Liver (tissue), 9 donors: ENCODE results near the gene RPS23. TPM values are rescaled to one million over a fixed set of nuclear protein-coding genes. Genes with fewer than 3 reads are reported as not detected.
"Not testable (repeated sequence)": the region's sequence is repeated elsewhere in the genome, so short reads cannot be mapped to it uniquely, and the experiment has no call there.

Source experiments
- DNase-seq: peaks from one replicate; pipeline ENCODE4 v3.0.0-alpha.2; 2017; ENCODE audit warnings: low spot score
- H3K27ac ChIP-seq, 2 donors: one replicate each; pipeline ENCODE4 v1.7.0; 2013; ENCODE audit warnings: inconsistent platforms in 2 of 2, low read length in 2 of 2, control low read depth in 1 of 2, low read depth in 1 of 2, mild to moderate bottlenecking in 1 of 2
- H3K27me3 ChIP-seq, 4 donors: one replicate each; pipeline versions ENCODE4 v1.6.1 to v1.7.0; 2013; ENCODE audit warnings: low read length in 3 of 4, inconsistent platforms in 1 of 4, mild to moderate bottlenecking in 1 of 4, moderate library complexity in 1 of 4; ENCODE audit not compliant: control insufficient read depth in 4 of 4, insufficient read depth in 4 of 4
- H3K36me3 ChIP-seq, 4 donors: one replicate each; pipeline versions ENCODE4 v1.6.1 to v1.7.0; 2013; ENCODE audit warnings: low read length in 3 of 4, mild to moderate bottlenecking in 3 of 4, low read depth in 1 of 4, moderate library complexity in 1 of 4; ENCODE audit not compliant: control insufficient read depth in 4 of 4, insufficient read depth in 3 of 4
- H3K4me1 ChIP-seq, 4 donors: one replicate each; pipeline versions ENCODE4 v1.6.1 to v1.7.0; 2013; ENCODE audit warnings: low read length in 3 of 4, mild to moderate bottlenecking in 3 of 4, moderate library complexity in 1 of 4; ENCODE audit not compliant: control insufficient read depth in 4 of 4, insufficient read depth in 4 of 4
- H3K4me3 ChIP-seq, 3 donors: one replicate each; pipeline versions ENCODE4 v1.6.1 to v1.7.0; 2013; ENCODE audit warnings: low read length in 3 of 3, control low read depth in 1 of 3, low read depth in 1 of 3, mild to moderate bottlenecking in 1 of 3
- H3K9ac ChIP-seq, 2 donors: one replicate each; pipeline ENCODE4 v1.7.0; 2013; ENCODE audit warnings: low read length in 2 of 2, mild to moderate bottlenecking in 2 of 2, moderate library complexity in 2 of 2, control low read depth in 1 of 2, low read depth in 1 of 2
- H3K9me3 ChIP-seq, 4 donors: one replicate each; pipeline versions ENCODE4 v1.6.1 to v1.7.0; 2013; ENCODE audit warnings: low read length in 3 of 4; ENCODE audit not compliant: control insufficient read depth in 4 of 4
- FOXA2 ChIP-seq: IDR thresholded peaks from 2 replicates; pipeline ENCODE4 v1.6.1; 2016; ENCODE audit warnings: antibody characterized with exemption
- HNF4A ChIP-seq, 2 donors: conservative IDR thresholded peaks; 2 replicates each; pipeline ENCODE4 v1.6.1; 2016; ENCODE audit warnings: antibody characterized with exemption in 2 of 2, mild to moderate bottlenecking in 2 of 2
- JUND ChIP-seq, 2 donors: IDR thresholded peaks; 2 replicates each; pipeline ENCODE4 v1.6.1; 2016; ENCODE audit warnings: antibody characterized with exemption in 2 of 2
- NR2F2 ChIP-seq: IDR thresholded peaks from 2 replicates; pipeline ENCODE4 v1.6.1; 2016; ENCODE audit warnings: antibody characterized with exemption
- RAD21 ChIP-seq, 2 donors: IDR thresholded peaks; 2 replicates each; pipeline ENCODE4 v1.6.1; 2016; ENCODE audit warnings: antibody characterized with exemption in 2 of 2, mild to moderate bottlenecking in 2 of 2
- SP1 ChIP-seq: IDR thresholded peaks from 2 replicates; pipeline ENCODE4 v1.6.1; 2018; ENCODE audit warnings: antibody characterized with exemption, mild to moderate bottlenecking
- TAF1 ChIP-seq: conservative IDR thresholded peaks from 2 replicates; pipeline ENCODE4 v1.6.1; 2016; ENCODE audit warnings: antibody characterized with exemption, mild to moderate bottlenecking
- YY1 ChIP-seq: IDR thresholded peaks from 2 replicates; pipeline ENCODE4 v1.6.1; 2016; ENCODE audit warnings: antibody characterized with exemption, mild to moderate bottlenecking
- WGBS: extraction: QIAGEN DNeasy Blood & Tissue Kit; methylation state at CpG from one replicate; pipeline ENCODE4 v1.1.7; 2013; 5-methylcytosine and 5-hydroxymethylcytosine counted together
- polyA plus RNA-seq, 2 donors: library from polyadenylated mRNA; stranded (reverse) in 1 of 2; unstranded in 1 of 2; fragments of 200-250 nt in 1 of 2; fragments of >200 nt in 1 of 2; fragmentation: Nextera tagmentation in 1 of 2; extraction: Ambion mirVana in 1 of 2; gene quantifications; one replicate each; pipeline versions ENCODE4 v1.2.1 to v1.2.3, GENCODE V29; 2013 to 2015
- total RNA-seq, 2 donors: library from RNA; depleted of rRNA; stranded (reverse); fragments of >200 nt; gene quantifications; one replicate each; pipeline ENCODE4 v1.2.3, GENCODE V29; 2014
- TF ChIP-seq, protein P1 (sequence below): IDR thresholded peaks from 2 replicates; pipeline ENCODE4 v1.6.1; 2016; ENCODE audit warnings: antibody characterized with exemption, mild to moderate bottlenecking
- donor health status: healthy.
- donor health status: healthy.
- donor health status: healthy.
- donor health status: healthy.
- donor health status: healthy.

The RPS23 gene
- total and polyA plus RNA-seq, 4 donors: 447 to 1,610 (median 618) TPM

DNA sequence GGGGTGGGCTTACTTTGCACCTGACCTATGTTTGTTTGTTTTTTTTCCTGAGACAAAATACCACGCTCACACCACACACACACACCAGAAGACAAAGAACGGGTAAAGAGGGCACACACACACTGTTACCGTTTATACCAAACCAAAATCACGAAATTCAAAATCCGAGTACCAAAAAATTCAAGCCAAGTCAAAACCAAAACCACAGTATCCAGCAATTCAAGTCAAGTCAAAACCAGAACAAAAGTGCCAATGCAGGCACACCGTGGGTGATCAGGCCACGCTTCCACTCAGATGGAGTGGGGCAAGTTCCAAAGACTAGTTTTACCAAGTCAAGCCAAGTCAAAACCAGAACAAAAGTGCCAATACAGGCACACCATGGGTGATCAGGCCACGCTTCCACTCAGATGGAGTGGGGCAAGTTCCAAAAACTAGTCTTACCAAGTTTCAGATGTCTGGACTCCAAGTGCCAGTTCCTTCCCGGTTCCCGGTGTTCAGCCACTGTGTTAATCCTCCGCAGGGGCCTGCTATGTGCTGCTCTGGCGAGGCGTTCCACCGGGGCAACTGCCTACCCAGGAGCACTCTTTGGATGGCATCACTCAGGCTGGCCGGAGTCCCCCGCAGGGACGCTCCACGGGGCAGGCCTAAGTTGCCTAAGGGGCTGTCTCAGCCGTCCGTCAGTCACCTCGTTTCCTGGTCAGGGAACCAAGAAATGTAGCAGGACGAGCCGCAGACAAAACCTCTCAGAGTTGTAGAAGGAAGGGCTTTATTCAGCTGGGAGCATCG, 5.4 kb downstream of the RPS23 start:
- not testable (repeated sequence) for H3K27ac ChIP-seq, H3K4me1 ChIP-seq, DNase-seq, H3K9me3 ChIP-seq, H3K9ac ChIP-seq, H3K27me3 ChIP-seq, H3K4me3 ChIP-seq
- peaks cover 12 to 23% (median 21%) of the 10 kb centered on the region in 4 donors for H3K36me3 ChIP-seq
- 94% methylated on average over 24 of the region's 24 CpGs for WGBS

DNA sequence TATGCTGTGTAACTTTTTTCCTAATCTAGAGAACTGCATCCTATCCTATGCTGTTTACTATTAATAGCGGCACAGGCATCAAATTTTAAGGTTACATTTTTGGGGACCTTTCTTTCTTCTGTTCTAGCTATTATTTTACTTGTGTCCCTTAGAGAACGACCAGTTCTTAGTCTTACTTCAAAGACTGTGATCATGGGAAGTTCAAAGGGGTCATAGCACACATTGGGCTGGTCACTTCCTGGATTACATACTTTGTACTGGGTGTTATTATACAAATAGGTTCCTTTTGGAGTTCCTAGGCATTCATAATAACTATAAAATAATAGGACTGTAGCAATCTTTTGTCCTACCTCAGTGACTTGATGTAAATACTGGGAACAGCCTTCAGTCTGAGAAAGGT, 8.8 kb downstream of the RPS23 start:
- not testable (repeated sequence) for H3K4me1 ChIP-seq, H3K9me3 ChIP-seq, H3K27ac ChIP-seq, H3K36me3 ChIP-seq, H3K4me3 ChIP-seq, H3K9ac ChIP-seq, DNase-seq, H3K27me3 ChIP-seq
- peak; percentile 57 for TF ChIP-seq NR2F2
- 90% methylated on average over 2 of the region's 2 CpGs for WGBS

DNA sequence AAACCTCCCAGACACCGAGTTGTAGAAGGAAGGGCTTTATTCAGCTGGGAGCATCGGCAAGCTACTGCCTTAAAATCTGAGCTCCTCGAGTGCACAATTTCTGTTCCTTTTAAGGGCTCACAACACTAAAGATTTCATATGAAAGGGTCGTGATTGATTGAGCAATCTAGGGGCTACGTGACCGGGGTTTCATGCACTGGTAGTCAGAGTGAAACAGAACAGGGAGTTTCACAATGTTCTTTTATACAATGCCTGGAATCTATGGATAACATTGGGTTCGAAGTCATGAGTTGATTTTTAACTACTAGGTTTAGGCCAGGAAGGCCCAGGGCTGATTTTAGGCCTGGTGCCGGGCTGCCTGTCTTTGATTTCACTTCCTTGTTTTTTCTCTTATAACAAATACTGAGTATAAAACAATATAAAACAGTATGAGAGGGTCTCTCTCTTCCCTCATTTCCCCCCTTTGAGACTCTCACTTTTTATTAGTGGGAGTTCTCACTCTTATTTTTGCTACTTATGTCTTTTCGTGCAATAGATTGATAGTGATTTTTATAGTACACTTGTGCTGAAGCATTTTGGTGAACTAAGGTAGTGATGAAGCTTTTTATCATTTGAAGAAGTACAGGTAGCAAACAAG, 10.7 kb downstream of the RPS23 start:
- H3K4me3 ChIP-seq, H3K9me3 ChIP-seq, DNase-seq, H3K27me3 ChIP-seq, H3K9ac ChIP-seq, H3K4me1 ChIP-seq, H3K27ac ChIP-seq, H3K36me3 ChIP-seq: not testable (repeated sequence)
- WGBS: 93% methylated on average over 9 of the region's 9 CpGs

- no peaks in the 10 kb centered on the region for H3K4me1 ChIP-seq
- no peak for DNase-seq
Measured at GRCh38 chr5:82265047-82265446, 13.1 kb downstream of the RPS23 start.

More at GRCh38 chr5:82265047-82265446, 13.1 kb downstream of the RPS23 start:
- no peak overlapping the region for H3K9ac ChIP-seq
- no peaks in the 10 kb centered on the region for H3K9me3 ChIP-seq
- WGBS: 73% methylated on average over 4 of the region's 4 CpGs
- no peaks in the 10 kb centered on the region for H3K36me3 ChIP-seq
- no peaks in the 10 kb centered on the region for H3K27me3 ChIP-seq
- H3K4me3 ChIP-seq: no peak overlapping the region
- TF ChIP-seq TAF1 (no peak), RAD21 (IDR thresholded peaks at IDR 0.05) (no peak), FOXA2 (no peak), HNF4A (conservative IDR thresholded peaks at IDR 0.05) (no peak), JUND (IDR thresholded peaks at IDR 0.05) (no peak), YY1 (no peak), SP1 (no peak)
- TF ChIP-seq, protein P1, sequence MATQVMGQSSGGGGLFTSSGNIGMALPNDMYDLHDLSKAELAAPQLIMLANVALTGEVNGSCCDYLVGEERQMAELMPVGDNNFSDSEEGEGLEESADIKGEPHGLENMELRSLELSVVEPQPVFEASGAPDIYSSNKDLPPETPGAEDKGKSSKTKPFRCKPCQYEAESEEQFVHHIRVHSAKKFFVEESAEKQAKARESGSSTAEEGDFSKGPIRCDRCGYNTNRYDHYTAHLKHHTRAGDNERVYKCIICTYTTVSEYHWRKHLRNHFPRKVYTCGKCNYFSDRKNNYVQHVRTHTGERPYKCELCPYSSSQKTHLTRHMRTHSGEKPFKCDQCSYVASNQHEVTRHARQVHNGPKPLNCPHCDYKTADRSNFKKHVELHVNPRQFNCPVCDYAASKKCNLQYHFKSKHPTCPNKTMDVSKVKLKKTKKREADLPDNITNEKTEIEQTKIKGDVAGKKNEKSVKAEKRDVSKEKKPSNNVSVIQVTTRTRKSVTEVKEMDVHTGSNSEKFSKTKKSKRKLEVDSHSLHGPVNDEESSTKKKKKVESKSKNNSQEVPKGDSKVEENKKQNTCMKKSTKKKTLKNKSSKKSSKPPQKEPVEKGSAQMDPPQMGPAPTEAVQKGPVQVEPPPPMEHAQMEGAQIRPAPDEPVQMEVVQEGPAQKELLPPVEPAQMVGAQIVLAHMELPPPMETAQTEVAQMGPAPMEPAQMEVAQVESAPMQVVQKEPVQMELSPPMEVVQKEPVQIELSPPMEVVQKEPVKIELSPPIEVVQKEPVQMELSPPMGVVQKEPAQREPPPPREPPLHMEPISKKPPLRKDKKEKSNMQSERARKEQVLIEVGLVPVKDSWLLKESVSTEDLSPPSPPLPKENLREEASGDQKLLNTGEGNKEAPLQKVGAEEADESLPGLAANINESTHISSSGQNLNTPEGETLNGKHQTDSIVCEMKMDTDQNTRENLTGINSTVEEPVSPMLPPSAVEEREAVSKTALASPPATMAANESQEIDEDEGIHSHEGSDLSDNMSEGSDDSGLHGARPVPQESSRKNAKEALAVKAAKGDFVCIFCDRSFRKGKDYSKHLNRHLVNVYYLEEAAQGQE: no peak
- H3K27ac ChIP-seq: no peak overlapping the region
